Colonic mucosa (tissue), 4 donors: ENCODE results near the gene TRIM56. TPM values are rescaled to one million over a fixed set of nuclear protein-coding genes. Genes with fewer than 3 reads are reported as not detected.
"Not testable (repeated sequence)": the region's sequence is repeated elsewhere in the genome, so short reads cannot be mapped to it uniquely, and the experiment has no call there.

Experiments used
- DNase-seq: peaks from one replicate; pipeline ENCODE4 v3.0.0-alpha.2; 2020
- H3K27ac ChIP-seq: fragments of 200-600 bp; one replicate; pipeline ENCODE4 v1.8.0; 2021
- H3K27me3 ChIP-seq: fragments of 200-600 bp; one replicate; pipeline ENCODE4 v1.8.0; 2021
- H3K36me3 ChIP-seq: fragments of 200-600 bp; one replicate; pipeline ENCODE4 v1.8.0; 2021
- H3K4me1 ChIP-seq: fragments of 200-600 bp; one replicate; pipeline ENCODE4 v1.8.0; 2021; ENCODE audit warnings: mild to moderate bottlenecking
- H3K4me3 ChIP-seq: fragments of 200-600 bp; one replicate; pipeline ENCODE4 v1.8.0; 2021
- H3K9ac ChIP-seq, 2 donors: one replicate each; pipeline ENCODE4 v1.7.0; 2013; ENCODE audit warnings: control low read depth in 2 of 2, low read depth in 2 of 2, low read length in 2 of 2
- H3K9me3 ChIP-seq: fragments of 200-600 bp; one replicate; pipeline ENCODE4 v1.8.0; 2021
- CTCF ChIP-seq: fragments of 200-600 bp; IDR thresholded peaks from one replicate; pipeline ENCODE4 v1.8.0; 2022; ENCODE audit warnings: antibody characterized with exemption, mild to moderate bottlenecking
- intact Hi-C: fragments of 100-400 bp; cut with DNase I; formaldehyde crosslinking; loops from one replicate; pipeline ENCODE4 v1.14.1; 2022
- total RNA-seq, 2 donors: library from RNA; stranded (reverse); fragmentation: NEBNext Ultra II Directional in 1 of 2; extraction: Animal tissue kit (Norgen Biotek cat#: 25700) in 1 of 2; gene quantifications; one replicate each; pipeline ENCODE4 v1.2.1, GENCODE V29; 2021
- donor health status: healthy.
- donor health status: DM: no; HTN: no; CAD: no.
- donor health status: DM: no; HTN: no; CAD: no.

TRIM56 gene
- total RNA-seq, 2 donors from 2014 or later, result 33.7 to 47.9 TPM

- H3K27ac ChIP-seq, result no peak overlapping the region
- no peak for TF ChIP-seq CTCF
- H3K4me3 ChIP-seq, result no peak overlapping the region
- no peaks in the 10 kb centered on the region for H3K27me3 ChIP-seq
- H3K4me1 ChIP-seq, result no peaks in the 10 kb centered on the region
- intact Hi-C loops, result no loop called here
- DNase-seq, result no peak
- no peaks in the 10 kb centered on the region for H3K9me3 ChIP-seq
- H3K9ac ChIP-seq, result no peak overlapping the region
- H3K36me3 ChIP-seq, result no peaks in the 10 kb centered on the region
Measured at GRCh38 chr7:101108330-101108857, 23.1 kb downstream of the TRIM56 start.

GRCh38 chr7:101108961-101109360, 23.7 kb downstream of the TRIM56 start:
- intact Hi-C loops, result no loop called here
- H3K9ac ChIP-seq, result no peak overlapping the region
- TF ChIP-seq CTCF, result no peak
- no peak for DNase-seq
- no peaks in the 10 kb centered on the region for H3K27me3 ChIP-seq
- H3K4me3 ChIP-seq, result no peak overlapping the region
- H3K36me3 ChIP-seq, result no peaks in the 10 kb centered on the region
- no peaks in the 10 kb centered on the region for H3K9me3 ChIP-seq
- H3K4me1 ChIP-seq, result no peaks in the 10 kb centered on the region
- H3K27ac ChIP-seq, result no peak overlapping the region

GRCh38 chr7:101109368-101109767, 24.1 kb downstream of the TRIM56 start:
- Histone ChIP-seq H3K9me3 (no peaks in the 10 kb centered on the region), H3K36me3 (no peaks in the 10 kb centered on the region), H3K4me3 (no peak overlapping the region), H3K9ac (no peak overlapping the region), H3K4me1 (no peaks in the 10 kb centered on the region), H3K27me3 (no peaks in the 10 kb centered on the region), H3K27ac (no peak overlapping the region)
- intact Hi-C loops, result no loop called here
- DNase-seq, result no peak
- no peak for TF ChIP-seq CTCF

- Histone ChIP-seq H3K4me1 (no peaks in the 10 kb centered on the region), H3K27ac (no peak overlapping the region), H3K36me3 (no peaks in the 10 kb centered on the region), H3K27me3 (no peaks in the 10 kb centered on the region), H3K9ac (no peak overlapping the region), H3K4me3 (no peak overlapping the region), H3K9me3 (no peaks in the 10 kb centered on the region)
- intact Hi-C loops, result no loop called here
- DNase-seq, result no peak
- no peak for TF ChIP-seq CTCF
Measured at GRCh38 chr7:101111261-101111660, 26.0 kb downstream of the TRIM56 start.

- Histone ChIP-seq H3K4me1 (no peaks in the 10 kb centered on the region), H3K9me3 (no peaks in the 10 kb centered on the region), H3K4me3 (no peak overlapping the region), H3K9ac (no peak overlapping the region), H3K36me3 (no peaks in the 10 kb centered on the region), H3K27me3 (no peaks in the 10 kb centered on the region), H3K27ac (no peak overlapping the region)
- no peak for DNase-seq
- no peak for TF ChIP-seq CTCF
- intact Hi-C loops, result no loop called here
Measured at GRCh38 chr7:101112233-101112632, 27.0 kb downstream of the TRIM56 start.

GRCh38 chr7:101113140-101113539, 27.9 kb downstream of the TRIM56 start:
- H3K9me3 ChIP-seq, H3K9ac ChIP-seq, H3K36me3 ChIP-seq, intact Hi-C loops, H3K4me3 ChIP-seq, DNase-seq, H3K4me1 ChIP-seq, H3K27ac ChIP-seq, H3K27me3 ChIP-seq: not testable (repeated sequence)
